Measurements from ENCODE around the gene SPEG.

DNA sequence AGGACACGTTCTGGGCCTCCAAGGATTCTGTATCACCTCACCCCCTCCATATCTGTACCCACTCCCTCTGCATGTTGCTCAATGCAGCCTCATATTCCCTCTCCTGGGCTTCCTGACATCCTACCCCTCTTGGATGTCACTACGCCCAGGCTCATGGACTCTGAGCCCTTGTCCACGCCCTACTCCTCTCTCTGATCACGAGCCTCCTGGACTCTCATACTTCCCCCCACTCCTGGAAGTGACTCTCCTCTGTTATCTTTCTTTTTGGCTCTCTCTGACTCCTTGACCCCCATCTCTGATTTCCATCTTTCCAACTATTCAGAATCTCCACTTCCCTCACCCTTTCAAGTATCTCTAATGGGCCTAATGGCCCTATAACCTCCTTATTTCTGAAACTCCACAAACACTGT is 111.3 kb downstream of the SPEG start:
- TF ChIP-seq GATA2 (IDR thresholded peaks at IDR 0.05; ENCODE audit: low read depth, low read length) (no peak), GATA3 (IDR thresholded peaks at IDR 0.05; ENCODE audit: low read depth, low read length) (no peak)
